Mucosa of descending colon (tissue), 3 donors: ENCODE results near the gene PDE4D. TPM values are rescaled to one million over a fixed set of nuclear protein-coding genes. Genes with fewer than 3 reads are reported as not detected.

ENCODE experiments used
- ATAC-seq: fragments of 200-7000 bp; cut with Tn5 transposase; one replicate; pipeline ENCODE4 v1.9.1; 2020; ENCODE audit warnings: mild to moderate bottlenecking, moderate library complexity
- DNase-seq, 3 donors: peaks; one replicate each; pipeline ENCODE4 v3.0.0-alpha.2; 2020
- H3K36me3 ChIP-seq: fragments of 200-600 bp; one replicate; pipeline ENCODE4 v1.8.0; 2021; ENCODE audit warnings: low read depth, mild to moderate bottlenecking
- H3K4me1 ChIP-seq: fragments of 200-600 bp; one replicate; pipeline ENCODE4 v1.8.0; 2021; ENCODE audit warnings: low read depth, mild to moderate bottlenecking
- H3K4me3 ChIP-seq: fragments of 200-600 bp; one replicate; pipeline ENCODE4 v1.8.0; 2021; ENCODE audit warnings: mild to moderate bottlenecking
- H3K9me3 ChIP-seq: fragments of 200-600 bp; one replicate; pipeline ENCODE4 v1.8.0; 2021; ENCODE audit warnings: mild to moderate bottlenecking
- CTCF ChIP-seq: fragments of 200-600 bp; IDR thresholded peaks from one replicate; pipeline ENCODE4 v1.8.0; 2022; ENCODE audit warnings: antibody characterized with exemption, mild to moderate bottlenecking
- intact Hi-C, 2 donors: fragments of 100-400 bp; cut with DNase I in 1 of 2; cut with micrococcal nuclease in 1 of 2; formaldehyde crosslinking; loops; one replicate each; pipeline versions ENCODE4 v1.11.0 to v1.11.1; 2022; cut with DNase I, micrococcal nuclease
- total RNA-seq, 3 donors: library from RNA; stranded (reverse); fragmentation: NEBNext Ultra II Directional in 2 of 3; extraction: Animal tissue kit (Norgen Biotek cat#: 25700) in 2 of 3; gene quantifications; one replicate each; pipeline versions ENCODE4 v1.2.1 to v1.2.4, GENCODE V29; 2021 to 2023
- donor health status: DM: no; HTN: no; CAD: no; lungs with moderate emphysema.
- donor health status: DM: no; HTN: no; CAD: no.
- donor health status: DM: no; HTN: yes; CAD: no.

The PDE4D gene
- total RNA-seq, 3 donors from 2014 or later = 37.9 to 137 (median 100) TPM

GRCh38 chr5:59169081-59169767, 724.3 kb downstream of the PDE4D start:
- ATAC-seq (no peak), DNase-seq (no peak)
- intact Hi-C loops = no loop called here
- TF ChIP-seq CTCF = no peak
- Histone ChIP-seq H3K4me1 (no peaks in the 10 kb centered on the region), H3K9me3 (no peaks in the 10 kb centered on the region), H3K4me3 (no peak overlapping the region), H3K36me3 (no peaks in the 10 kb centered on the region)

- Histone ChIP-seq H3K4me3 (no peak overlapping the region), H3K36me3 (no peaks in the 10 kb centered on the region), H3K9me3 (no peaks in the 10 kb centered on the region), H3K4me1 (no peaks in the 10 kb centered on the region)
- ATAC-seq (no peak), DNase-seq (no peak)
- intact Hi-C loops = no loop called here
- no peak for TF ChIP-seq CTCF
Measured at GRCh38 chr5:59168067-59168466, 725.5 kb downstream of the PDE4D start.

GRCh38 chr5:59164041-59164830, 729.3 kb downstream of the PDE4D start:
- intact Hi-C loops = no loop called here
- no peak for DNase-seq
- TF ChIP-seq CTCF = no peak
- no peak for ATAC-seq
- no peaks in the 10 kb centered on the region for H3K4me1 ChIP-seq
- H3K4me3 ChIP-seq = no peak overlapping the region
- H3K36me3 ChIP-seq = no peaks in the 10 kb centered on the region
- H3K9me3 ChIP-seq = no peaks in the 10 kb centered on the region

- H3K4me3 ChIP-seq = no peak overlapping the region
- H3K9me3 ChIP-seq = no peaks in the 10 kb centered on the region
- H3K36me3 ChIP-seq = no peaks in the 10 kb centered on the region
- DNase-seq = no peak
- ATAC-seq = no peak
- no peak for TF ChIP-seq CTCF
- H3K4me1 ChIP-seq = no peaks in the 10 kb centered on the region
- intact Hi-C loops = no loop called here
Measured at GRCh38 chr5:59161221-59162105, 732.1 kb downstream of the PDE4D start.

GRCh38 chr5:59158637-59159391, 734.7 kb downstream of the PDE4D start:
- no peak for DNase-seq
- ATAC-seq = no peak
- intact Hi-C loops = no loop called here
- TF ChIP-seq CTCF = no peak
- Histone ChIP-seq H3K9me3 (no peaks in the 10 kb centered on the region), H3K36me3 (no peaks in the 10 kb centered on the region), H3K4me1 (no peaks in the 10 kb centered on the region), H3K4me3 (no peak overlapping the region)
